ENCODE data around the gene TBC1D20.

Gene TBC1D20

GRCh38 chr20:437787-438486 is 24.4 kb downstream of the TBC1D20 start:
- DNase-seq, result peak in 1 of 2 donors; percentile 15

- DNase-seq, result no peak
These were observed 25.9 kb downstream of the TBC1D20 start for GRCh38 chr20:436476-436875.

- DNase-seq, result no peak
These were observed 26.8 kb downstream of the TBC1D20 start for GRCh38 chr20:435558-435957.

- no peak for DNase-seq
These were observed 27.5 kb downstream of the TBC1D20 start for GRCh38 chr20:434661-435419.

- DNase-seq, result no peak
These were observed 28.1 kb downstream of the TBC1D20 start for GRCh38 chr20:434221-434620.

GRCh38 chr20:433300-433975 is 28.9 kb downstream of the TBC1D20 start:
- peak; percentile 59 to 67 for DNase-seq

- DNase-seq, result no peak
These were observed 29.5 kb downstream of the TBC1D20 start for GRCh38 chr20:432677-433299.

GRCh38 chr20:432208-432607 is 30.1 kb downstream of the TBC1D20 start:
- no peak for DNase-seq

- DNase-seq, result peak; percentile 25 to 33
These were observed 31.1 kb downstream of the TBC1D20 start for GRCh38 chr20:431012-431904.

- no peak for DNase-seq
These were observed 32.0 kb downstream of the TBC1D20 start for GRCh38 chr20:430091-430999.

GRCh38 chr20:428658-429200 is 33.6 kb downstream of the TBC1D20 start:
- DNase-seq, result no peak

GRCh38 chr20:427849-428657 is 34.3 kb downstream of the TBC1D20 start:
- no peak for DNase-seq

GRCh38 chr20:427401-427800 is 34.9 kb downstream of the TBC1D20 start:
- no peak for DNase-seq

- no peak for DNase-seq
These were observed 35.8 kb downstream of the TBC1D20 start for GRCh38 chr20:426566-426965.

GRCh38 chr20:421685-422250 is 40.6 kb downstream of the TBC1D20 start:
- no peak for DNase-seq

- no peak for DNase-seq
These were observed 41.4 kb downstream of the TBC1D20 start for GRCh38 chr20:420721-421574.

- no peak for DNase-seq
These were observed 42.1 kb downstream of the TBC1D20 start for GRCh38 chr20:420166-420620.

- DNase-seq, result peak in 1 of 2 donors; percentile 29
These were observed 42.7 kb downstream of the TBC1D20 start for GRCh38 chr20:419556-420165.

Data from CD4-positive, alpha-beta T cell treated with Interleukin-4 for 1 hour (primary cell).